Measurements from ENCODE around the gene CAPN12. TPM values are rescaled to one million over a fixed set of nuclear protein-coding genes. Genes with fewer than 3 reads are reported as not detected.

Gene CAPN12, protein sequence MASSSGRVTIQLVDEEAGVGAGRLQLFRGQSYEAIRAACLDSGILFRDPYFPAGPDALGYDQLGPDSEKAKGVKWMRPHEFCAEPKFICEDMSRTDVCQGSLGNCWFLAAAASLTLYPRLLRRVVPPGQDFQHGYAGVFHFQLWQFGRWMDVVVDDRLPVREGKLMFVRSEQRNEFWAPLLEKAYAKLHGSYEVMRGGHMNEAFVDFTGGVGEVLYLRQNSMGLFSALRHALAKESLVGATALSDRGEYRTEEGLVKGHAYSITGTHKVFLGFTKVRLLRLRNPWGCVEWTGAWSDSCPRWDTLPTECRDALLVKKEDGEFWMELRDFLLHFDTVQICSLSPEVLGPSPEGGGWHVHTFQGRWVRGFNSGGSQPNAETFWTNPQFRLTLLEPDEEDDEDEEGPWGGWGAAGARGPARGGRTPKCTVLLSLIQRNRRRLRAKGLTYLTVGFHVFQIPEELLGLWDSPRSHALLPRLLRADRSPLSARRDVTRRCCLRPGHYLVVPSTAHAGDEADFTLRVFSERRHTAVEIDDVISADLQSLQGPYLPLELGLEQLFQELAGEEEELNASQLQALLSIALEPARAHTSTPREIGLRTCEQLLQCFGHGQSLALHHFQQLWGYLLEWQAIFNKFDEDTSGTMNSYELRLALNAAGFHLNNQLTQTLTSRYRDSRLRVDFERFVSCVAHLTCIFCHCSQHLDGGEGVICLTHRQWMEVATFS
- total RNA-seq, result not detected in 2 replicates

DNA sequence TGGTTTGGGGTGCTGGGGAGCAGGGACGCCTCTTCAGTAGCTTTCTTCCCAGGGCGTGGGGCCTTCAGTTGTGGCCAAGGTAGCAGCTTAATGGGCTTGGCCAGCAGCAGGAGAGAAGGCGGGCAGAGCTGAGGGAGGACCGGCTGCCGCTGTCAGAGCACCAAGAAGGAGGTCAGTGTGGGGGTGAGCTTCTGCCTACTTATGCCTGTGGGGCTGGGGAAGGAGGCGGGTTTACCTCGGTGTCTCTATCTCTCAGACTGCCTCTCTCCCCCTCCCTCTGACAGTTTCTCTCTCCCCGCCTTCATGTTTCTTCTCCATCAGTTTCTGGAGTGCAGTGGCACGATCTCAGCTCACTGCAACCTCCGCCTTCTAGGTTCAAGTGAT, at the start of gene CAPN12:
Gene CAPN12, minus strand, starts transcription at position 177 of the 384 bp plus-strand sequence. CDS start 309 bp downstream, outside the sequence.

DNA sequence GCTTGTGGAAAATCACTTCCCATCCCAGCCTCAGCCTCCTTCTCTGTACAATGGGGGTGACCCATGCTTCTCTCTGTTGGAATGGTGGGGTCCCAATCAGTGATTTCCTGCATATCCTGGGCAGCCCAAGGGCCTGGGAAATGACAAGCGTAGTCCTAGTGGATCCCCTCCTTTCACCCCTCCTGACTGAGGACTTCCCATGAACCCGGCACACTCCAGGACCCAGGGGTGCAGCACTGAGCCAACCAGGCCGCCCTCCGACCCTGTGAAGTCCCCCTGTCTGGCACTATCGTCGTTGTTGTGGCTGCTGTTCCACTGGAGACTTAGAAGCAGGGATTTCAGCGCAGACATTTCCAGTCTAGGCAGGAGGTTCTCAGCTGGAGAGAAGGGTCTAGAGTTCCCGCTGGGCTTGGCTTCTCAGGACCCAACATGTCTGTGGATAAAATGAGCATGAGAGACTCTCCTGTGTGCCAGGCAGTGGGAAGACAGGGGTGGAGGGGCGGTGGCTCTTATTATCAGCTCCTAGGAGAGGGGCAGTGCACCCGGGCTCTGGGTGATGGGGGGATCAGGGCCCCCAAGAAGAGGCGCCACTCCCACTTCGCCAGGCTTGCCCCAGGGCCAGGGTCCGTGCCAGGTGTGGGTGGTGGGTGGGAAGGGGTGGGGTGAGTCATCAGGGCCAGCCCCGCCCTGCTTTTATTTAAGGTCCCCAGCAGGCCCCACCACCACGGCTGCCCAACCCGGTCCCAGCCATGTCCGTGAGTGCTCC, 44.4 kb upstream of the CAPN12 start, which contains the start of gene LGALS7B:
Gene LGALS7B, plus strand, starts transcription at position 723 of the 766 bp plus-strand sequence. Its CDS starts 27 bp downstream, at position 750.

DNA sequence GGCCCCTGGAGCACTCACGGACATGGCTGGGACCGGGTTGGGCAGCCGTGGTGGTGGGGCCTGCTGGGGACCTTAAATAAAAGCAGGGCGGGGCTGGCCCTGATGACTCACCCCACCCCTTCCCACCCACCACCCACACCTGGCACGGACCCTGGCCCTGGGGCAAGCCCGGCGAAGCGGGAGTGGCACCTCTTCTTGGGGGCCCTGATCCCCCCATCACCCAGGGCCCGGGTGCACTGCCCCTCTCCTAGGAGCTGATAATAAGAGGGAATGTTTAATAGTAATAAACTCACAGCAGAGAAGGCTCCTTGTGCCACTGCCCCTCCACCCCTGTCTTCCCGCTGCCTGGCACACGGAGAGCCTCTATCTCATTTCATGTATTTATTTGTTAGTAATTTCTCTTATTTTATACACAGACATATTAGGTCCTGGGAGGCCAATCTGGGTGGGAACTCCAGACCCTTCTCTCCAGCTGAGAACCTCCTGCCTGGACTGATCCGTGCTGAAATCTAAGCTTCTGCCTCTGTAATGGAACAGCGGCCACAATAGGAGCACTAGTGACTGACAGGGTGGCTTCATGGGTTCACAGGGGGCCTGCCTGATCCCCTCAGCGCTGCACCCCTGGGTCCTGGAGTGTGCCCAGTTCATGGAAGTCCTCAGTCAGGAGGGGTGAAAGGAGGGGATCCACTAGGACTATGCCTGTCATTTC, 29.3 kb upstream of the CAPN12 start, which contains the start of gene LGALS7:
Gene LGALS7, minus strand, starts transcription at position 49 of the 709 bp plus-strand sequence. Its CDS starts 25 bp downstream, at position 24.

Other genes with a start within 250 kb of the CAPN12 start
- gene MAP4K1, start 126.5 kb downstream of the CAPN12 start, total RNA-seq, result 0.55 TPM in 1 of 2 replicates, not detected in the other
- gene EIF3K, start 125.3 kb downstream of the CAPN12 start, total RNA-seq, result 371 and 436 TPM in 2 replicates
- gene ACTN4, start 96.8 kb downstream of the CAPN12 start, total RNA-seq, result 314 and 514 TPM in 2 replicates
- not detected in 2 replicates for gene LGALS7, start 29.0 kb upstream of the CAPN12 start, total RNA-seq
- 0.55 TPM in 1 of 2 replicates, not detected in the other for gene LGALS7B, start 44.7 kb upstream of the CAPN12 start, total RNA-seq
- not detected in 2 replicates for gene LGALS4, start 68.5 kb upstream of the CAPN12 start, total RNA-seq
- 7.1 TPM in 2 replicates for gene ECH1, start 87.3 kb upstream of the CAPN12 start, total RNA-seq
- gene HNRNPL, start 105.5 kb upstream of the CAPN12 start, total RNA-seq, result 279 and 457 TPM in 2 replicates
- 1.1 and 1.9 TPM in 2 replicates for gene RINL, start 133.8 kb upstream of the CAPN12 start, total RNA-seq
- 35.4 and 54.4 TPM in 2 replicates for gene SIRT2, start 155.1 kb upstream of the CAPN12 start, total RNA-seq
- gene NFKBIB, start 155.5 kb upstream of the CAPN12 start, total RNA-seq, result 11.2 and 11.7 TPM in 2 replicates
- gene CCER2, start 167.7 kb upstream of the CAPN12 start, total RNA-seq, result not detected in 2 replicates
- 15.0 and 15.7 TPM in 2 replicates for gene SARS2, start 186.3 kb upstream of the CAPN12 start, total RNA-seq
- 31.9 and 41.2 TPM in 2 replicates for gene MRPS12, start 186.5 kb upstream of the CAPN12 start, total RNA-seq
- 33.9 and 45.4 TPM in 2 replicates for gene FBXO17, start 231.3 kb upstream of the CAPN12 start, total RNA-seq

Measured in uterine smooth muscle cell (primary cell).